Stomach (tissue), 9 donors: ENCODE measurements around the gene MARCKSL1. TPM values are rescaled to one million over a fixed set of nuclear protein-coding genes. Genes with fewer than 3 reads are reported as not detected.

Experiments used
- DNase-seq, 2 donors: peaks; one replicate each; pipeline versions ENCODE4 v3.0.0 to v3.0.0-alpha.2; 2013 to 2019
- H3K27ac ChIP-seq, 5 donors: fragments of 200-600 bp in 4 of 5; sonication (generic) in 4 of 5; one replicate each; pipeline ENCODE4 v1.5.1; 2013 to 2019; ENCODE audit warnings: mild to moderate bottlenecking in 1 of 5, moderate library complexity in 1 of 5
- H3K27me3 ChIP-seq, 3 donors: fragments of 200-600 bp; sonication (generic); one replicate each; pipeline ENCODE4 v1.5.1; 2017 to 2019; ENCODE audit warnings: mixed run types in 1 of 3
- H3K36me3 ChIP-seq, 4 donors: fragments of 200-600 bp; sonication (generic); 1 replicate in 3 of 4; 2 replicates in 1 of 4; pipeline ENCODE4 v1.5.1; 2016 to 2019
- H3K4me1 ChIP-seq, 4 donors: fragments of 200-600 bp; sonication (generic); one replicate each; pipeline ENCODE4 v1.5.1; 2016 to 2019
- H3K4me3 ChIP-seq, 4 donors: fragments of 200-600 bp; sonication (generic) in 3 of 4; one replicate each; pipeline ENCODE4 v1.5.1; 2016 to 2019; ENCODE audit warnings: mild to moderate bottlenecking in 1 of 4
- H3K9me3 ChIP-seq, 4 donors: fragments of 200-600 bp; sonication (generic); one replicate each; pipeline ENCODE4 v1.5.1; 2016 to 2019
- EP300 ChIP-seq: sonication (generic); formaldehyde crosslinking; IDR thresholded peaks from one replicate; pipeline ENCODE4 v1.6.1; 2017; ENCODE audit warnings: antibody characterized with exemption
- POLR2A ChIP-seq, 4 donors: fragments of 450-650 bp; IDR thresholded peaks; one replicate each; pipeline ENCODE4 v1.6.1; 2016; ENCODE audit warnings: antibody characterized with exemption in 4 of 4, control low read depth in 2 of 4, mild to moderate bottlenecking in 1 of 4, moderate library complexity in 1 of 4
- POLR2AphosphoS5 ChIP-seq, 3 donors: sonication (generic); formaldehyde crosslinking; IDR thresholded peaks; one replicate each; pipeline ENCODE4 v1.6.1; 2016; ENCODE audit warnings: antibody characterized with exemption in 3 of 3
- WGBS, 5 donors: extraction: QIAGEN DNeasy Blood & Tissue Kit in 3 of 5; methylation state at CpG; one replicate each; pipeline versions ENCODE4 v1.1.5 to v1.1.7; 2013 to 2018; 5-methylcytosine and 5-hydroxymethylcytosine counted together
- intact Hi-C: fragments of 100-400 bp; cut with DNase I; formaldehyde crosslinking; loops from one replicate; pipeline ENCODE4 v1.15.1; 2023; ENCODE audit warnings: low total_unique reads
- polyA plus RNA-seq, 3 donors: library from polyadenylated mRNA; stranded (reverse); fragments of 200-250 nt; gene quantifications; one replicate each; pipeline ENCODE4 v1.2.3, GENCODE V29; 2013
- total RNA-seq, 5 donors: library from RNA; depleted of rRNA; stranded (reverse); fragments of >200 nt; gene quantifications; one replicate each; pipeline versions ENCODE4 v1.1.0 to v1.2.3, GENCODE V29; 2014 to 2016
- TF ChIP-seq, protein P1 (sequence below), 7 experiments: fragments of 450-650 bp in 4 of 7; fragments of 200-600 bp in 3 of 7; sonication (generic) in 3 of 7; IDR thresholded peaks; one replicate each; pipeline ENCODE4 v1.5.1; 2016 to 2019; ENCODE audit warnings: antibody characterized with exemption in 7 of 7, control low read depth in 2 of 7, mild to moderate bottlenecking in 1 of 7
- donor health status: healthy with polysubstance abuse.
- donor health status: Bipolar disorder and iron deficiency.
- donor health status: healthy.

Gene MARCKSL1
- total and polyA plus RNA-seq, 8 donors = 7.6 to 100 (median 47.1) TPM

DNA sequence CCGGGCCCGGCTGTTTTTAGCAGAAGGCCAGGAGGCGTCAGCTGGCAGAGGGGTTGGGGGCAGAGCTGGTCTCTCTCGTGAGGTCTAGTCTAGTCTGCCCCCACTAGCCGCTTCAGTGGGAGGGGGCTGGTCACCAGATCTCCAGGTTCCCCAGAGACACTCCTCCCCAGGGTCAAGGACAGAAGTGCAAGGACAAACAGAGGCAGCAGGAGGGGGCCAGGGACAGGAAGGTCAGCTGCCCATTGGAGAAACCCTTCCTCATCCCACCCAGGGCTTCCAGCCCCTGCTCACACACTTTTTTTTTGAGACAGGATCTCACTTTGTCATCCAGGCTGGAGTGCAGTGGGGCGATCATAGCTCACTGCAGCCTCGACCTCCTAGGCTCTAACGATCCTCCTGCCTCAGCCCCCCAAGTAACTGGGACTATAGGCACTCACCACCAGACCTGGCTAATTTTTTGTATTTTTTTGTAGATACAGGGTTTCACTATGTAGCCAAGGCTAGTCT, 16.3 kb upstream of the MARCKSL1 start:
- Histone ChIP-seq H3K36me3 (no peaks in the 10 kb centered on the region), H3K4me1 (peaks cover 24 to 57% (median 44%) of the 10 kb centered on the region in 4 donors), H3K4me3 (peak overlapping the region; percentile 61 to 75 (median 73)), H3K27ac (peak overlapping the region; percentile 92 to 96 (median 95)), H3K9me3 (no peaks in the 10 kb centered on the region), H3K27me3 (no peaks in the 10 kb centered on the region)
- intact Hi-C loops = no loop called here
- DNase-seq = no peak
- no peak for TF ChIP-seq POLR2A (IDR thresholded peaks at IDR 0.05)
- TF ChIP-seq, protein P1, sequence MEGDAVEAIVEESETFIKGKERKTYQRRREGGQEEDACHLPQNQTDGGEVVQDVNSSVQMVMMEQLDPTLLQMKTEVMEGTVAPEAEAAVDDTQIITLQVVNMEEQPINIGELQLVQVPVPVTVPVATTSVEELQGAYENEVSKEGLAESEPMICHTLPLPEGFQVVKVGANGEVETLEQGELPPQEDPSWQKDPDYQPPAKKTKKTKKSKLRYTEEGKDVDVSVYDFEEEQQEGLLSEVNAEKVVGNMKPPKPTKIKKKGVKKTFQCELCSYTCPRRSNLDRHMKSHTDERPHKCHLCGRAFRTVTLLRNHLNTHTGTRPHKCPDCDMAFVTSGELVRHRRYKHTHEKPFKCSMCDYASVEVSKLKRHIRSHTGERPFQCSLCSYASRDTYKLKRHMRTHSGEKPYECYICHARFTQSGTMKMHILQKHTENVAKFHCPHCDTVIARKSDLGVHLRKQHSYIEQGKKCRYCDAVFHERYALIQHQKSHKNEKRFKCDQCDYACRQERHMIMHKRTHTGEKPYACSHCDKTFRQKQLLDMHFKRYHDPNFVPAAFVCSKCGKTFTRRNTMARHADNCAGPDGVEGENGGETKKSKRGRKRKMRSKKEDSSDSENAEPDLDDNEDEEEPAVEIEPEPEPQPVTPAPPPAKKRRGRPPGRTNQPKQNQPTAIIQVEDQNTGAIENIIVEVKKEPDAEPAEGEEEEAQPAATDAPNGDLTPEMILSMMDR (IDR thresholded peaks at IDR 0.05) = no peak
- TF ChIP-seq EP300 = no peak
- no peak for TF ChIP-seq POLR2AphosphoS5 (IDR thresholded peaks at IDR 0.05)
- 35 to 45% (median 44%) methylated on average over 8 of the region's 8 CpGs for WGBS, 5 donors

DNA sequence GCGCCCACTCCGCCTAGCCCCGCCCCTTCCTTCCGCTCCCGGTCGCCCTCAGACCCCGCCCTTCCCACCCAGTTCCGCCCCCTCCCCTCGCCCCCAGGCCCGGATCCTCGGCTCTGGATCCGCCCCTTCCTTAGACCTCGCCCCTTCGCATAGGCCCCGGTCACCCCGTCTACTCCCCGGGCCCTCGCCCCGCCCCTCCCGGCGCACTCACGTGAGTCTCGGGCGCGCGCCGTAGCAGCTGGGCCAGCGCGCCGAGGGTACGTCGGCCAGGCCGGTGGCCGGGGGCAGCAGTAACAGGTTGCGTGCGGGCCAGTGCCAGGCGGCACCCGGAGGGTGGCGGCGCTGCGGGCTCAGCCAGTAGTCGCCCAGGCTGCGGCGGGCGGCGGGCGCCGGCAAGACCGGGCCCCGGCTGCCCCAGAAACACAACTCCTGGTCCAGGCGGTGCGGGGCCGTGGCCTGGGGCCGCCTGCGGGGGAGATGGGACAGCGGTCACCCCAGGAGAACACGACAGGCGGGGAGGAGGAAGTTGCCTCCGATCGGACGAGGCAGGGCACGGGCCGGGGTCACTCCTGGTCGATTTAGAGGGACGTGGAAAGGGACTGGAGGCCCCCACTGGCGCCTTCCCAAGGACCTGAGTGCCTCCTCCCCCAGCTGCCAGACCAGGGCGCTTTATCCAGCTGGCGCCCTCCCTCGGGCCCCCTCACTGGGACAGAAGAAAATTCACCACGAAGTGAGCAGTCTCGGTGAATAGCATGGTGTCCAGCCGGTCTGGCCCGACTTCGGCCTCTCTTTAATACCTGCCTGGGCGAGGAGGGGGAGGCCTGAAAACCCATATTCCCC, 15.6 kb upstream of the MARCKSL1 start:
- peak overlapping the region; percentile 92 to 96 (median 95) for H3K27ac ChIP-seq
- H3K4me3 ChIP-seq = peak overlapping the region; percentile 61 to 75 (median 73)
- intact Hi-C loops = no loop called here
- peaks cover 24 to 57% (median 44%) of the 10 kb centered on the region in 4 donors for H3K4me1 ChIP-seq
- no peaks in the 10 kb centered on the region for H3K9me3 ChIP-seq
- 1 to 18% (median 3%) methylated on average over 7 to 75 of the region's 75 CpGs for WGBS, 5 donors
- TF ChIP-seq EP300 = no peak
- TF ChIP-seq POLR2A (IDR thresholded peaks at IDR 0.05) = peak in 1 of 4 donors; percentile 18
- TF ChIP-seq, protein P1 (IDR thresholded peaks at IDR 0.05) = no peak
- TF ChIP-seq POLR2AphosphoS5 (IDR thresholded peaks at IDR 0.05) = peak; percentile 90 to 96 (median 93)
- no peaks in the 10 kb centered on the region for H3K36me3 ChIP-seq
- DNase-seq = peak; percentile 96 to 99
- no peaks in the 10 kb centered on the region for H3K27me3 ChIP-seq

DNA sequence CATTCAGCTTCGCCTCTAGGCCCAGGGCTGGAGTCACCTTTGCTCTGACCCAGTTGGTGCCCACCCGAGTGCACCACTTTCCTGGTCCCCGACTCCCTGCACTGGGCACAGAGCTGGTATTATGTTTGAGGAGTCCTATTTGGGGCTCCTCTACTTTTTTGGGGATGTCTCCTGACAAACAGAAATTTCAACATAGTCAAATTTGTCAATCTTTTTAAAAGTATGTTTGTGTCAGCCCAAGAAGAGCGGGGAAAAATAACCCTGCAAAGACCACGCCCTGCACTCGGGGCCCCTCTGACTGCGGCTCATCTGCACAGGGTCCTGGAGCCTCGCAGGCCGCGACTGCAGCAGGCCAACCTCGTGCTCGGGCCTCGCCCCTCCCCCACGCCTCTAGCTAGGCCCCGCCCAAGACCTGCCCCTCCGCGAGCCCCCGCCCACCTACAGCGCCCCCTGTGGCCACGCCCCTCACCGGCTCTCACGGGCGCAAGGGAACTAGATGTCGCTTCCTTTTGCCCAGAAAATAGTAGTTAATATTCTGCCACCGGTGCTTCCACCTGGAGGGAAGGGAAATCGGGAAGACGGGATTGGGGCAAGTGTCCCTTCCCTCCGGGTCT, 14.9 kb upstream of the MARCKSL1 start:
- peak overlapping the region; percentile 92 to 96 (median 95) for H3K27ac ChIP-seq
- H3K4me3 ChIP-seq = peak overlapping the region; percentile 61 to 75 (median 73)
- TF ChIP-seq, protein P1 (IDR thresholded peaks at IDR 0.05) = peak in 5 of 7 experiments; percentile 19 to 90 (median 73)
- TF ChIP-seq POLR2A (IDR thresholded peaks at IDR 0.05) (no peak), POLR2AphosphoS5 (IDR thresholded peaks at IDR 0.05) (no peak), EP300 (no peak)
- WGBS, 5 donors = 21 to 43% (median 23%) methylated on average over 13 to 28 of the region's 28 CpGs
- no peaks in the 10 kb centered on the region for H3K9me3 ChIP-seq
- peak in 1 of 2 donors; percentile 78 for DNase-seq
- no peaks in the 10 kb centered on the region for H3K27me3 ChIP-seq
- peaks cover 24 to 58% (median 47%) of the 10 kb centered on the region in 4 donors for H3K4me1 ChIP-seq
- no peaks in the 10 kb centered on the region for H3K36me3 ChIP-seq
- intact Hi-C loops = no loop called here

DNA sequence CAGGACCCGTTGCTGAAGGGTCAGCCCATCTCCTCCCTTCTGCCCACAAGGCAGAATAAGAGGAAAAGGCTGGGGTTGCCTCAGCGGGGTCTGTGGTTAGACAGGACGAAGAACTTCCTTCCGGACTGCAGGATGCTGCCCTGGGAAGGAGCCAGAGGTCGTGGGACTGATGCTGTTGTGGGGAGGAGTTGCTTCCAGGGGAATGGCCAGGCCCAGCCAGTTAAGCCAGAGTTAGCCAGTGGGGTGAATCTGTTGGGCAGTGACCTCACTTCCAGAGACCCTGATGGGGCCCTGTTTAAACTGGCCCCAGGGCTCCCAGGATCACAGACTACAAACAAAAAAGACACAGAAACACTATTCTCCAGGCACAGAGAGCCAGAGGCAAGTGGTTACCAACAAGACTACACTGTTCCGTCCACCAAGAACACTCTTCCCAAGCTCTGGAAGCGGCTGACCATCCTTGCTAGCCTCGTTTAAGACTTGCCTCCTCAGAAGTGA, 13.2 kb upstream of the MARCKSL1 start:
- peaks cover 28 to 65% (median 52%) of the 10 kb centered on the region in 4 donors for H3K4me1 ChIP-seq
- intact Hi-C loops = no loop called here
- H3K4me3 ChIP-seq = no peak overlapping the region
- DNase-seq = peak in 1 of 2 donors; percentile 58
- no peaks in the 10 kb centered on the region for H3K9me3 ChIP-seq
- WGBS, 5 donors = 53 to 64% (median 60%) methylated on average over 7 to 8 of the region's 8 CpGs
- no peaks in the 10 kb centered on the region for H3K27me3 ChIP-seq
- TF ChIP-seq POLR2A (IDR thresholded peaks at IDR 0.05) = no peak
- TF ChIP-seq, protein P1 (IDR thresholded peaks at IDR 0.05) = no peak
- no peak for TF ChIP-seq EP300
- no peak for TF ChIP-seq POLR2AphosphoS5 (IDR thresholded peaks at IDR 0.05)
- H3K36me3 ChIP-seq = no peaks in the 10 kb centered on the region
- peak overlapping the region in 4 of 5 donors; percentile 6 to 53 (median 16) for H3K27ac ChIP-seq
